Endothelial cell of umbilical vein (primary cell): Measurements from ENCODE around the gene KCNMA1.

Source experiments
- POLR2A ChIP-seq: IDR thresholded peaks from 2 replicates; pipeline ENCODE4 v1.6.1; 2012; ENCODE audit warnings: low read depth, mild to moderate bottlenecking, control low read depth, low read length
- POLR2AphosphoS5 ChIP-seq: IDR thresholded peaks from 2 replicates; pipeline ENCODE4 v1.6.1; 2012; ENCODE audit warnings: low read depth, mild to moderate bottlenecking, control low read depth, low read length, moderate library complexity; ENCODE audit not compliant: insufficient read depth
- TF ChIP-seq, protein P1 (sequence below), 2 donors: IDR thresholded peaks; 1 replicate in 1 of 2; 2 replicates in 1 of 2; pipeline ENCODE4 v1.5.1; 2011; ENCODE audit warnings: low read length in 2 of 2, mild to moderate bottlenecking in 2 of 2, moderate library complexity in 2 of 2, control low read depth in 1 of 2, inconsistent platforms in 1 of 2, low read depth in 1 of 2; ENCODE audit not compliant: insufficient read depth in 1 of 2; ENCODE audit errors: extremely low read depth in 1 of 2

DNA sequence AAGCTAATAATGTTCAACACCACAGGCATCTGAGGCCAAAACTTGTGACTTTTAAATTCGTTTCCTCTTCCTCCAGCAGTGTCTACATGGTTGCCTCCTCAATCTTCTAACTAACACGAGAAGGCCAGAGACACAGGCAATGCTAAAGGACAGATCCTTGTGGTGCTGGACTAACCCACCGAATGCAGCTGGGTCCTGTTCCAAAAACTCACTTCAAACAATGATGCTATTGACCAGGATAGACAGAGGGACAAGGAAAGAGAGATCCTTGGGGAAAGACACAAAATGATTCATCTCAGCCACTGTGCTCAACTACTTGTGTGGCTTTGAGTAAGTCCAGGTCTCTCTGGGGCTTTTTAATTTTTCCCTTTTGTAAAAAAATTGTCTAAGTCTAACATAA is 107.6 kb downstream of the KCNMA1 start:
- TF ChIP-seq, protein P1, sequence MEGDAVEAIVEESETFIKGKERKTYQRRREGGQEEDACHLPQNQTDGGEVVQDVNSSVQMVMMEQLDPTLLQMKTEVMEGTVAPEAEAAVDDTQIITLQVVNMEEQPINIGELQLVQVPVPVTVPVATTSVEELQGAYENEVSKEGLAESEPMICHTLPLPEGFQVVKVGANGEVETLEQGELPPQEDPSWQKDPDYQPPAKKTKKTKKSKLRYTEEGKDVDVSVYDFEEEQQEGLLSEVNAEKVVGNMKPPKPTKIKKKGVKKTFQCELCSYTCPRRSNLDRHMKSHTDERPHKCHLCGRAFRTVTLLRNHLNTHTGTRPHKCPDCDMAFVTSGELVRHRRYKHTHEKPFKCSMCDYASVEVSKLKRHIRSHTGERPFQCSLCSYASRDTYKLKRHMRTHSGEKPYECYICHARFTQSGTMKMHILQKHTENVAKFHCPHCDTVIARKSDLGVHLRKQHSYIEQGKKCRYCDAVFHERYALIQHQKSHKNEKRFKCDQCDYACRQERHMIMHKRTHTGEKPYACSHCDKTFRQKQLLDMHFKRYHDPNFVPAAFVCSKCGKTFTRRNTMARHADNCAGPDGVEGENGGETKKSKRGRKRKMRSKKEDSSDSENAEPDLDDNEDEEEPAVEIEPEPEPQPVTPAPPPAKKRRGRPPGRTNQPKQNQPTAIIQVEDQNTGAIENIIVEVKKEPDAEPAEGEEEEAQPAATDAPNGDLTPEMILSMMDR (IDR thresholded peaks at IDR 0.05; ENCODE audit: extremely low read depth in 1 of 2, insufficient read depth in 1 of 2, low read depth in 1 of 2, low read length in 2 of 2) = no peak
- TF ChIP-seq POLR2A (no peak), POLR2AphosphoS5 (no peak)
